ENCODE results near the gene TMEM192.
"Not testable (repeated sequence)": the region's sequence is repeated elsewhere in the genome, so short reads cannot be mapped to it uniquely, and the experiment has no call there.

The TMEM192 gene

DNA sequence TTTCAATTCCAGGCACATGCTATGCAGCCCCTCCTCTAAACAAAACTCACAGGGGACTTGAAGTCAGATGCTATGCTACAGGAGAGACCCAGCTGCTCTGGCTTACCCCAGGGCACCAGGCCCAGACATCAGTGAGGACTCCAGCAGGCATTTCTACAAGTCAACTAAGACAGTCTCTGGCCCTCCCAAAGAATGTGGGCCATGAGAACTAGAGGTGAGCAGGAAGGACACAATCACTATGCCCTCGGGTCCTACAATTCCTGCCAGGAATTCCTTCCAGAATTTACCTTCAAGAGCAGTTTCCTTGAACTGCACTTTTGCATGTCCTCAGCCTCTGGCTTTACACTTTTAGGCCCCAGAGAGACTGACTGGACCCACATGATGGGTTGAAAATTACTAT lies 17.4 kb downstream of the TMEM192 start:
- Histone ChIP-seq H3K4me3 (IDR thresholded peaks at IDR 0.05; ENCODE audit: insufficient read depth, low read depth, low read length) (no peak overlapping the region), H3K27ac (no peak overlapping the region), H3K27me3 (ENCODE audit: insufficient read depth, low read depth) (no peaks in the 10 kb centered on the region), H3K4me2 (no peak overlapping the region), H2AFZ (ENCODE audit: low read depth) (no peak overlapping the region), H3K36me3 (ENCODE audit: insufficient read depth) (no peaks in the 10 kb centered on the region), H4K20me1 (ENCODE audit: insufficient read depth) (no peaks in the 10 kb centered on the region), H3K4me1 (ENCODE audit: low read depth, poor library complexity, severe bottlenecking) (no peaks in the 10 kb centered on the region), H3K9ac (no peak overlapping the region), H3K79me2 (ENCODE audit: insufficient read depth, low read depth) (no peaks in the 10 kb centered on the region)
- no peak for TF ChIP-seq CTCF (conservative IDR thresholded peaks at IDR 0.05; ENCODE audit: low read depth, low read length)

- Histone ChIP-seq H3K4me3 (IDR thresholded peaks at IDR 0.05; ENCODE audit: insufficient read depth, low read depth, low read length) (no peak overlapping the region), H2AFZ (ENCODE audit: low read depth) (no peak overlapping the region), H3K79me2 (ENCODE audit: insufficient read depth, low read depth) (no peaks in the 10 kb centered on the region), H3K27ac (no peak overlapping the region), H3K4me2 (no peak overlapping the region), H3K9ac (no peak overlapping the region), H3K27me3 (ENCODE audit: insufficient read depth, low read depth) (no peaks in the 10 kb centered on the region), H4K20me1 (ENCODE audit: insufficient read depth) (no peaks in the 10 kb centered on the region), H3K36me3 (ENCODE audit: insufficient read depth) (no peaks in the 10 kb centered on the region), H3K4me1 (ENCODE audit: low read depth, poor library complexity, severe bottlenecking) (no peaks in the 10 kb centered on the region)
- no peak for TF ChIP-seq CTCF (conservative IDR thresholded peaks at IDR 0.05; ENCODE audit: low read depth, low read length)
These were observed 17.8 kb downstream of the TMEM192 start for GRCh38 chr4:165094873-165095272.

DNA sequence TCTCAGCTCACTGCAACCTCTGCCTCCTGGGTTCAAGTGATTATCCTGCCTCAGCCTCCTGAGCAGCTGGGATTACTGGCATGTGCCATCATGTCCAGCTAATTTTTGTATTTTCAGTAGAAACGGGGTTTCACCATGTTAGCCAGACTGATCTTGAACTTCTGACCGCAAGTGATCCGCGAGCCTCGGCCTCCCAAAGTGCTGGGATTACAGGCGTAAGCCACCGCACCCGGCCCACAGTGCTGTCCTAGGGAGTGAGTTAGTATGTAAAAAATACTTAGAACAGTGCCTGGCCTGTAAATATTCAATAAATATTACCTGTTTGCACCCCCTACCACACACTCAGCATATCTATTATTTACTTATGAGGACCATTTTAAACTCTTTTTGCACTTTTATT lies 20.5 kb downstream of the TMEM192 start:
- not testable (repeated sequence) for H4K20me1 ChIP-seq (ENCODE audit: insufficient read depth); H3K4me1 ChIP-seq (ENCODE audit: low read depth, poor library complexity, severe bottlenecking); H3K4me3 ChIP-seq (IDR thresholded peaks at IDR 0.05; ENCODE audit: insufficient read depth, low read depth, low read length); H3K36me3 ChIP-seq (ENCODE audit: insufficient read depth); H2AFZ ChIP-seq (ENCODE audit: low read depth); H3K27me3 ChIP-seq (ENCODE audit: insufficient read depth, low read depth); H3K27ac ChIP-seq; H3K9ac ChIP-seq; H3K79me2 ChIP-seq (ENCODE audit: insufficient read depth, low read depth); H3K4me2 ChIP-seq

GRCh38 chr4:165088366-165088765 lies 24.3 kb downstream of the TMEM192 start:
- H4K20me1 ChIP-seq (ENCODE audit: insufficient read depth), result no peaks in the 10 kb centered on the region
- TF ChIP-seq CTCF (conservative IDR thresholded peaks at IDR 0.05; ENCODE audit: low read depth, low read length), result no peak
- no peaks in the 10 kb centered on the region for H3K27me3 ChIP-seq (ENCODE audit: insufficient read depth, low read depth)
- H3K4me2 ChIP-seq, result no peak overlapping the region
- H2AFZ ChIP-seq (ENCODE audit: low read depth), result no peak overlapping the region
- no peak overlapping the region for H3K9ac ChIP-seq
- H3K79me2 ChIP-seq (ENCODE audit: insufficient read depth, low read depth), result no peaks in the 10 kb centered on the region
- H3K27ac ChIP-seq, result no peak overlapping the region
- H3K36me3 ChIP-seq (ENCODE audit: insufficient read depth), result no peaks in the 10 kb centered on the region; the same call in 1 of the 2 replicates
- H3K4me1 ChIP-seq (ENCODE audit: low read depth, poor library complexity, severe bottlenecking), result no peaks in the 10 kb centered on the region
- H3K4me3 ChIP-seq (IDR thresholded peaks at IDR 0.05; ENCODE audit: insufficient read depth, low read depth, low read length), result no peak overlapping the region

GRCh38 chr4:165085946-165086345 lies 26.7 kb downstream of the TMEM192 start:
- H4K20me1 ChIP-seq (ENCODE audit: insufficient read depth), result no peaks in the 10 kb centered on the region
- H3K27ac ChIP-seq, result no peak overlapping the region
- H3K4me1 ChIP-seq (ENCODE audit: low read depth, poor library complexity, severe bottlenecking), result peaks cover 2% of the 10 kb centered on the region
- H3K36me3 ChIP-seq (ENCODE audit: insufficient read depth), result no peaks in the 10 kb centered on the region; the same call in 1 of the 2 replicates
- no peaks in the 10 kb centered on the region for H3K79me2 ChIP-seq (ENCODE audit: insufficient read depth, low read depth)
- no peak overlapping the region for H2AFZ ChIP-seq (ENCODE audit: low read depth)
- no peak overlapping the region for H3K4me2 ChIP-seq
- H3K4me3 ChIP-seq (IDR thresholded peaks at IDR 0.05; ENCODE audit: insufficient read depth, low read depth, low read length), result no peak overlapping the region
- no peaks in the 10 kb centered on the region for H3K27me3 ChIP-seq (ENCODE audit: insufficient read depth, low read depth)
- H3K9ac ChIP-seq, result no peak overlapping the region
- TF ChIP-seq CTCF (conservative IDR thresholded peaks at IDR 0.05; ENCODE audit: low read depth, low read length), result no peak

GRCh38 chr4:165084787-165085186 lies 27.9 kb downstream of the TMEM192 start:
- not testable (repeated sequence) for H3K27ac ChIP-seq; H3K79me2 ChIP-seq (ENCODE audit: insufficient read depth, low read depth); H3K9ac ChIP-seq; H2AFZ ChIP-seq (ENCODE audit: low read depth); H4K20me1 ChIP-seq (ENCODE audit: insufficient read depth); H3K4me2 ChIP-seq; H3K4me3 ChIP-seq (IDR thresholded peaks at IDR 0.05; ENCODE audit: insufficient read depth, low read depth, low read length); H3K27me3 ChIP-seq (ENCODE audit: insufficient read depth, low read depth); H3K36me3 ChIP-seq (ENCODE audit: insufficient read depth)
- peaks cover 13% of the 10 kb centered on the region for H3K4me1 ChIP-seq (ENCODE audit: low read depth, poor library complexity, severe bottlenecking)
